Neural cell (in vitro differentiated cells): Measurements from ENCODE around the gene OCSTAMP. TPM values are rescaled to one million over a fixed set of nuclear protein-coding genes. Genes with fewer than 3 reads are reported as not detected.

Experiments used
- H2AFZ ChIP-seq: fragments of 200-600, 300-800 bp; sonication (generic), shearing (Covaris generic); 2 replicates; pipeline ENCODE4 v1.6.0; 2014; ENCODE audit warnings: low read depth, mild to moderate bottlenecking, antibody characterized with exemption, low read length, moderate library complexity
- H3F3A ChIP-seq: fragments of 200-600 bp; shearing (Covaris generic); 2 replicates; pipeline ENCODE4 v1.6.1; 2016; ENCODE audit warnings: mild to moderate bottlenecking, moderate library complexity, mixed read lengths, antibody characterized with exemption, low read length; ENCODE audit not compliant: insufficient read depth, poor library complexity, severe bottlenecking
- H3K27ac ChIP-seq: fragments of 200-600, 300-800 bp; sonication (generic), shearing (Covaris generic); 2 replicates; pipeline ENCODE4 v1.5.1; 2014; ENCODE audit warnings: mild to moderate bottlenecking, low read length, moderate library complexity
- H3K27me3 ChIP-seq: fragments of 300-800, 200-600 bp; sonication (generic), shearing (Covaris generic); 2 replicates; pipeline ENCODE4 v1.6.0; 2014; ENCODE audit warnings: mild to moderate bottlenecking, low read depth, low read length, moderate library complexity; ENCODE audit not compliant: insufficient read depth
- H3K36me3 ChIP-seq: fragments of 300-800, 200-600 bp; sonication (generic), shearing (Covaris generic); 2 replicates; pipeline ENCODE4 v1.5.1; 2014; ENCODE audit warnings: mild to moderate bottlenecking, antibody characterized with exemption, low read length, moderate library complexity; ENCODE audit not compliant: insufficient read depth
- H3K4me2 ChIP-seq: fragments of 300-800, 200-600 bp; sonication (generic), shearing (Covaris generic); 2 replicates; pipeline ENCODE4 v1.6.0; 2014; ENCODE audit warnings: mild to moderate bottlenecking, low read length
- H3K4me3 ChIP-seq: fragments of 300-800, 200-600 bp; sonication (generic), shearing (Covaris generic); 2 replicates; pipeline ENCODE4 v1.5.1; 2014; ENCODE audit warnings: mild to moderate bottlenecking, low read length, moderate library complexity
- H3K79me2 ChIP-seq: fragments of 200-600 bp; shearing (Covaris generic); replicated peaks from 2 replicates; pipeline ENCODE4 v1.6.0; 2014; ENCODE audit warnings: mild to moderate bottlenecking, low read length, moderate library complexity; ENCODE audit not compliant: insufficient read depth
- H3K9ac ChIP-seq: fragments of 300-800, 200-600 bp; sonication (generic), shearing (Covaris generic); 2 replicates; pipeline ENCODE4 v1.6.1; 2016; ENCODE audit warnings: mild to moderate bottlenecking, low read length, mixed read lengths
- H3K9me2 ChIP-seq: fragments of 200-600 bp; shearing (Covaris generic); 2 replicates; pipeline ENCODE4 v1.6.1; 2016; ENCODE audit warnings: mild to moderate bottlenecking, low read length, mixed read lengths; ENCODE audit not compliant: insufficient read depth
- H3K9me3 ChIP-seq: fragments of 200-600, 300-800 bp; sonication (generic), shearing (Covaris generic); 2 replicates; pipeline ENCODE4 v1.6.1; 2016; ENCODE audit warnings: mild to moderate bottlenecking, mixed run types, low read length, moderate library complexity, mixed read lengths
- H4K20me1 ChIP-seq: fragments of 200-600 bp; shearing (Covaris generic); 2 replicates; pipeline ENCODE4 v1.6.1; 2016; ENCODE audit warnings: mild to moderate bottlenecking, mixed run types; ENCODE audit not compliant: insufficient read depth
- CTCF ChIP-seq: fragments of 450-650 bp; IDR thresholded peaks from 2 replicates; pipeline ENCODE4 v1.5.1; 2014; ENCODE audit warnings: antibody characterized with exemption, mild to moderate bottlenecking, moderate library complexity; ENCODE audit not compliant: poor library complexity, severe bottlenecking
- EP300 ChIP-seq: fragments of 450-650 bp; conservative IDR thresholded peaks from 2 replicates; pipeline ENCODE4 v1.6.1; 2014; ENCODE audit warnings: antibody characterized with exemption, mild to moderate bottlenecking, moderate library complexity; ENCODE audit not compliant: poor library complexity, severe bottlenecking
- EZH2 ChIP-seq: fragments of 200-600, 300-800 bp; shearing (Covaris generic), sonication (generic); IDR thresholded peaks from 2 replicates; pipeline ENCODE4 v1.6.1; 2014; ENCODE audit warnings: antibody characterized with exemption, low read length, borderline replicate concordance, mild to moderate bottlenecking; ENCODE audit not compliant: insufficient read depth, poor library complexity, severe bottlenecking
- MXI1 ChIP-seq: fragments of 450-650 bp; conservative IDR thresholded peaks from 2 replicates; pipeline ENCODE4 v1.6.1; 2014; ENCODE audit warnings: antibody characterized with exemption, mild to moderate bottlenecking; ENCODE audit not compliant: poor library complexity, severe bottlenecking
- POLR2AphosphoS5 ChIP-seq: IDR thresholded peaks from 2 replicates; pipeline ENCODE4 v1.6.1; 2012
- RAD21 ChIP-seq: fragments of 450-650 bp; conservative IDR thresholded peaks from 2 replicates; pipeline ENCODE4 v1.6.1; 2014; ENCODE audit warnings: antibody characterized with exemption, mild to moderate bottlenecking, moderate library complexity
- SMC3 ChIP-seq: fragments of 450-650 bp; conservative IDR thresholded peaks from 2 replicates; pipeline ENCODE4 v1.6.1; 2014; ENCODE audit warnings: antibody characterized with exemption, mild to moderate bottlenecking, moderate library complexity; ENCODE audit not compliant: poor library complexity
- TAF1 ChIP-seq: IDR thresholded peaks from 2 replicates; pipeline ENCODE4 v1.6.1; 2012; ENCODE audit warnings: low read depth
- polyA plus RNA-seq: library from polyadenylated mRNA; depleted of rRNA; stranded (reverse); fragments of >200 nt; gene quantifications from 2 replicates; pipeline ENCODE4 v1.2.3, GENCODE V29; 2014
- TF ChIP-seq, protein P1 (sequence below): IDR thresholded peaks from 2 replicates; pipeline ENCODE4 v1.6.1; 2012; ENCODE audit warnings: borderline replicate concordance

The OCSTAMP gene
- polyA plus RNA-seq, 1 donor from 2014 or later, result not detected

GRCh38 chr20:46563170-46563859, 12.9 kb upstream of the OCSTAMP start:
- no peaks in the 10 kb centered on the region for H3K9me2 ChIP-seq
- H3K79me2 ChIP-seq, result no peaks in the 10 kb centered on the region
- no peaks in the 10 kb centered on the region for H4K20me1 ChIP-seq
- TF ChIP-seq MXI1 (no peak), SMC3 (no peak), TAF1 (no peak), RAD21 (no peak), POLR2AphosphoS5 (no peak), CTCF (no peak), EZH2 (no peak), EP300 (no peak)
- TF ChIP-seq, protein P1, sequence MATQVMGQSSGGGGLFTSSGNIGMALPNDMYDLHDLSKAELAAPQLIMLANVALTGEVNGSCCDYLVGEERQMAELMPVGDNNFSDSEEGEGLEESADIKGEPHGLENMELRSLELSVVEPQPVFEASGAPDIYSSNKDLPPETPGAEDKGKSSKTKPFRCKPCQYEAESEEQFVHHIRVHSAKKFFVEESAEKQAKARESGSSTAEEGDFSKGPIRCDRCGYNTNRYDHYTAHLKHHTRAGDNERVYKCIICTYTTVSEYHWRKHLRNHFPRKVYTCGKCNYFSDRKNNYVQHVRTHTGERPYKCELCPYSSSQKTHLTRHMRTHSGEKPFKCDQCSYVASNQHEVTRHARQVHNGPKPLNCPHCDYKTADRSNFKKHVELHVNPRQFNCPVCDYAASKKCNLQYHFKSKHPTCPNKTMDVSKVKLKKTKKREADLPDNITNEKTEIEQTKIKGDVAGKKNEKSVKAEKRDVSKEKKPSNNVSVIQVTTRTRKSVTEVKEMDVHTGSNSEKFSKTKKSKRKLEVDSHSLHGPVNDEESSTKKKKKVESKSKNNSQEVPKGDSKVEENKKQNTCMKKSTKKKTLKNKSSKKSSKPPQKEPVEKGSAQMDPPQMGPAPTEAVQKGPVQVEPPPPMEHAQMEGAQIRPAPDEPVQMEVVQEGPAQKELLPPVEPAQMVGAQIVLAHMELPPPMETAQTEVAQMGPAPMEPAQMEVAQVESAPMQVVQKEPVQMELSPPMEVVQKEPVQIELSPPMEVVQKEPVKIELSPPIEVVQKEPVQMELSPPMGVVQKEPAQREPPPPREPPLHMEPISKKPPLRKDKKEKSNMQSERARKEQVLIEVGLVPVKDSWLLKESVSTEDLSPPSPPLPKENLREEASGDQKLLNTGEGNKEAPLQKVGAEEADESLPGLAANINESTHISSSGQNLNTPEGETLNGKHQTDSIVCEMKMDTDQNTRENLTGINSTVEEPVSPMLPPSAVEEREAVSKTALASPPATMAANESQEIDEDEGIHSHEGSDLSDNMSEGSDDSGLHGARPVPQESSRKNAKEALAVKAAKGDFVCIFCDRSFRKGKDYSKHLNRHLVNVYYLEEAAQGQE, result no peak
- no peak overlapping the region for H3K9ac ChIP-seq
- no peaks in the 10 kb centered on the region for H3K36me3 ChIP-seq
- H3K4me2 ChIP-seq, result no peak overlapping the region
- H3K4me3 ChIP-seq, result no peak overlapping the region
- no peaks in the 10 kb centered on the region for H3K9me3 ChIP-seq
- no peak overlapping the region for H2AFZ ChIP-seq
- H3F3A ChIP-seq, result no peaks in the 10 kb centered on the region
- no peaks in the 10 kb centered on the region for H3K27me3 ChIP-seq
- H3K27ac ChIP-seq, result no peak overlapping the region

DNA sequence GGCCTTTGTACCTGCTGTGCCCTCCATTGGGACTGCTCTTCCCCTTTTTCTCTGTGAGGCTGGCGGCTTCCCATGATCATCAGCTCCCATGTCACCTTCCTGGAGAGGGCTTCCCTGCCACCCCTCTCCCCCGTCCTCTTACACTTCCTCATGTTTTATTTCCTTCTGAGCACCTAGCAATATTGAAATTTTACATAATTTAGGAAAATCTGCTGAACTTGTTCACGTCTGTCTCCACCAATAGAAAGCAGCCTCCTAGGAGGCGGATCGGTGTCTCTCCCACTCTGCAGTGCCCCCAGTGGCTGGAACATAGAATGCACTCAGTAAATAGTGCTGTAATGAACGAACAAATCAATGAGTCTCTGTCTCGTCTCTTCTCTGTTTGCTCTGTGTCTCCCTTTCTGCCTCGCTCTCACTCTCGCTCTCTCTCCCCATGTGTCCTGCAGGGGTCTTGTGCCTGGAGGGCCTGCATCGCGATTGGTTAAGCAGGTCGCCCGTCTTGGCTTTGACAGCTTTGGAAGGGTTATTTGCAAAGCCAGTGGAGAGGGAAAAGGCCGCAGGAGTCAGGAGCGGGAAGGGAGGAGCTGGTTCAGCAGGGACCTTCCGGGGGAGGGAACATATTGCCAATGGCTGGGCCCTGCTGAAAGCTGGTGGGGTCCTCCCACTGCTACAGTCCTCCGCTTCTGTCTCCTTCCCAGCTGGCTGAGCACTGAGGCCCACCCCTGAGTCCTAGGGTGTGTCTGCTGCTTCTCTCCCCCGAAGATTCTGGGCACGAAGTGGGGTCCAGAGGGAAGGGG, 12.1 kb upstream of the OCSTAMP start:
- H3K79me2 ChIP-seq, result no peaks in the 10 kb centered on the region

More for the DNA sequence above, 12.1 kb upstream of the OCSTAMP start:
- H3K4me3 ChIP-seq, result peak overlapping the region; percentile 13
- no peak overlapping the region for H3K4me2 ChIP-seq
- H3K27me3 ChIP-seq, result no peaks in the 10 kb centered on the region
- no peak overlapping the region for H3K27ac ChIP-seq
- H3K9me2 ChIP-seq, result no peaks in the 10 kb centered on the region
- no peaks in the 10 kb centered on the region for H3K36me3 ChIP-seq
- no peaks in the 10 kb centered on the region for H3F3A ChIP-seq
- no peak overlapping the region for H2AFZ ChIP-seq
- peak overlapping the region; percentile 23 for H3K9ac ChIP-seq
- TF ChIP-seq POLR2AphosphoS5, result peak; percentile 13
- no peak for TF ChIP-seq EP300
- no peak for TF ChIP-seq MXI1
- peak; percentile 35 for TF ChIP-seq RAD21
- TF ChIP-seq EZH2, result no peak
- TF ChIP-seq SMC3, result peak; percentile 20
- TF ChIP-seq CTCF, result peak; percentile 84
- no peaks in the 10 kb centered on the region for H3K9me3 ChIP-seq
- no peaks in the 10 kb centered on the region for H4K20me1 ChIP-seq
